PFSK-1 (cell line): Measurements from ENCODE around the gene POLR1E.

Source experiments
- FOXP2 ChIP-seq: optimal IDR thresholded peaks from 2 replicates; pipeline ENCODE3; 2011; ENCODE audit warnings: borderline replicate concordance, control low read depth, inconsistent platforms; ENCODE audit not compliant: insufficient read depth; ENCODE audit errors: extremely low read length, extremely low read depth
- POLR2AphosphoS5 ChIP-seq: IDR thresholded peaks from 2 replicates; pipeline ENCODE4 v1.6.1; 2012; ENCODE audit warnings: low read depth, mild to moderate bottlenecking, control low read depth, low read length, moderate library complexity
- REST ChIP-seq, 2 experiments: IDR thresholded peaks; 2 replicates each; pipeline versions ENCODE4 v1.6.1 to v1.8.0; 2011 to 2012; ENCODE audit warnings: low read depth in 2 of 2, low read length in 2 of 2, control low read depth in 1 of 2, inconsistent platforms in 1 of 2, mild to moderate bottlenecking in 1 of 2, moderate library complexity in 1 of 2; ENCODE audit not compliant: insufficient read depth in 1 of 2
- SIN3A ChIP-seq: IDR thresholded peaks from 2 replicates; pipeline ENCODE4 v1.6.1; 2012; ENCODE audit warnings: mild to moderate bottlenecking, low read length, moderate library complexity, borderline replicate concordance; ENCODE audit not compliant: insufficient read depth
- TAF1 ChIP-seq: IDR thresholded peaks from 2 replicates; pipeline ENCODE4 v1.6.1; 2012; ENCODE audit warnings: low read length, control low read depth, borderline replicate concordance; ENCODE audit not compliant: insufficient read depth

POLR1E gene

GRCh38 chr9:37438359-37438758 lies 47.4 kb upstream of the POLR1E start:
- TF ChIP-seq REST (IDR thresholded peaks at IDR 0.05; ENCODE audit: insufficient read depth in 1 of 2, low read depth in 2 of 2, low read length in 2 of 2) (no peak), POLR2AphosphoS5 (no peak), SIN3A (no peak), FOXP2 (no peak), TAF1 (no peak)

GRCh38 chr9:37441776-37442370 lies 43.9 kb upstream of the POLR1E start:
- no peak for TF ChIP-seq POLR2AphosphoS5
- no peak for TF ChIP-seq REST (IDR thresholded peaks at IDR 0.05; ENCODE audit: insufficient read depth in 1 of 2, low read depth in 2 of 2, low read length in 2 of 2)
- no peak for TF ChIP-seq FOXP2
- TF ChIP-seq SIN3A, result no peak
- no peak for TF ChIP-seq TAF1

GRCh38 chr9:37442556-37442955 lies 43.2 kb upstream of the POLR1E start:
- TF ChIP-seq TAF1 (no peak), FOXP2 (no peak), POLR2AphosphoS5 (no peak), SIN3A (no peak), REST (IDR thresholded peaks at IDR 0.05; ENCODE audit: insufficient read depth in 1 of 2, low read depth in 2 of 2, low read length in 2 of 2) (no peak)

- TF ChIP-seq REST (IDR thresholded peaks at IDR 0.05; ENCODE audit: insufficient read depth in 1 of 2, low read depth in 2 of 2, low read length in 2 of 2) (no peak), POLR2AphosphoS5 (no peak), TAF1 (no peak), SIN3A (no peak)
Measured at GRCh38 chr9:37443566-37443965, 42.2 kb upstream of the POLR1E start.

GRCh38 chr9:37444890-37445289 lies 40.9 kb upstream of the POLR1E start:
- TF ChIP-seq SIN3A (no peak), REST (IDR thresholded peaks at IDR 0.05; ENCODE audit: insufficient read depth in 1 of 2, low read depth in 2 of 2, low read length in 2 of 2) (no peak), TAF1 (no peak), FOXP2 (no peak), POLR2AphosphoS5 (no peak)
